Neural progenitor cell (in vitro differentiated cells): ENCODE results near the gene FAM118B.
"Not testable (repeated sequence)": the region's sequence is repeated elsewhere in the genome, so short reads cannot be mapped to it uniquely, and the experiment has no call there.

Source experiments
- CTCF ChIP-seq: fragments of 200-600 bp; sonication (generic); IDR thresholded peaks from 2 replicates; pipeline ENCODE4 v1.5.1; 2017; ENCODE audit warnings: antibody characterized with exemption, mild to moderate bottlenecking
- EZH2 ChIP-seq: fragments of 200-600 bp; sonication (generic); IDR thresholded peaks from 2 replicates; pipeline ENCODE4 v1.6.1; 2017; ENCODE audit warnings: antibody characterized with exemption, mild to moderate bottlenecking, moderate library complexity

GRCh38 chr11:126308771-126309170 is 97.2 kb downstream of the FAM118B start:
- not testable (repeated sequence) for TF ChIP-seq EZH2, CTCF
